WERI-Rb-1 (cell line): ENCODE data around the gene MKRN2OS.
A peak's percentile ranks its signal among the peaks of the same experiment; 100 is the strongest.

Source experiments
- DNase-seq: peaks from one replicate; pipeline ENCODE4 v3.0.0-alpha.2; 2020
- H3K27ac ChIP-seq: fragments of 250-450 bp; sonication (Bioruptor Pico); 2 replicates; pipeline ENCODE4 v1.5.1; 2020; ENCODE audit warnings: mild to moderate bottlenecking, moderate library complexity
- H3K27me3 ChIP-seq: fragments of 250-450 bp; sonication (Bioruptor Pico); 2 replicates; pipeline ENCODE4 v1.5.1; 2021; ENCODE audit warnings: mild to moderate bottlenecking, low read depth, moderate library complexity; ENCODE audit not compliant: insufficient read depth, severe bottlenecking
- H3K36me3 ChIP-seq: fragments of 250-450 bp; sonication (Bioruptor Pico); 2 replicates; pipeline ENCODE4 v1.5.1; 2020; ENCODE audit warnings: mild to moderate bottlenecking, moderate library complexity
- H3K4me3 ChIP-seq: 2 replicates; pipeline ENCODE4 v1.5.1; 2011; ENCODE audit warnings: low read depth, mild to moderate bottlenecking, control low read depth, low read length
- H3K9me3 ChIP-seq: fragments of 250-450 bp; sonication (Bioruptor Pico); 2 replicates; pipeline ENCODE4 v1.5.1; 2021; ENCODE audit warnings: mild to moderate bottlenecking, moderate library complexity; ENCODE audit not compliant: severe bottlenecking
- CTCF ChIP-seq: IDR thresholded peaks from 2 replicates; pipeline ENCODE4 v1.5.1; 2011; ENCODE audit warnings: low read depth, mild to moderate bottlenecking, control low read depth, inconsistent platforms, low read length

MKRN2OS gene

GRCh38 chr3:12582730-12583129 is 37.4 kb upstream of the MKRN2OS start:
- DNase-seq, result no peak
- Histone ChIP-seq H3K27ac (no peak overlapping the region), H3K36me3 (peaks cover 84% of the 10 kb centered on the region), H3K9me3 (no peaks in the 10 kb centered on the region), H3K27me3 (no peaks in the 10 kb centered on the region), H3K4me3 (no peak overlapping the region)
- no peak for TF ChIP-seq CTCF

GRCh38 chr3:12579905-12580304 is 34.6 kb upstream of the MKRN2OS start:
- Histone ChIP-seq H3K9me3 (no peaks in the 10 kb centered on the region), H3K27ac (no peak overlapping the region), H3K36me3 (peaks cover 82% of the 10 kb centered on the region), H3K27me3 (no peaks in the 10 kb centered on the region), H3K4me3 (no peak overlapping the region)
- no peak for TF ChIP-seq CTCF
- DNase-seq, result no peak

GRCh38 chr3:12579456-12579855 is 34.2 kb upstream of the MKRN2OS start:
- DNase-seq, result no peak
- H3K27ac ChIP-seq, result no peak overlapping the region
- TF ChIP-seq CTCF, result no peak
- H3K9me3 ChIP-seq, result no peaks in the 10 kb centered on the region
- H3K27me3 ChIP-seq, result no peaks in the 10 kb centered on the region
- peaks cover 82% of the 10 kb centered on the region for H3K36me3 ChIP-seq
- H3K4me3 ChIP-seq, result no peak overlapping the region

GRCh38 chr3:12578742-12579141 is 33.4 kb upstream of the MKRN2OS start:
- TF ChIP-seq CTCF, result 0 out of 2 replicates have a peak, but pooled peaks have one; percentile 12
- no peak overlapping the region for H3K4me3 ChIP-seq
- no peaks in the 10 kb centered on the region for H3K27me3 ChIP-seq
- no peaks in the 10 kb centered on the region for H3K9me3 ChIP-seq
- no peak overlapping the region for H3K27ac ChIP-seq
- no peak for DNase-seq
- peaks cover 82% of the 10 kb centered on the region for H3K36me3 ChIP-seq

GRCh38 chr3:12577379-12577778 is 32.1 kb upstream of the MKRN2OS start:
- peaks cover 80% of the 10 kb centered on the region for H3K36me3 ChIP-seq
- H3K4me3 ChIP-seq, result no peak overlapping the region
- no peak for TF ChIP-seq CTCF
- H3K27ac ChIP-seq, result no peak overlapping the region
- no peaks in the 10 kb centered on the region for H3K9me3 ChIP-seq
- no peaks in the 10 kb centered on the region for H3K27me3 ChIP-seq
- no peak for DNase-seq

GRCh38 chr3:12574661-12575060 is 29.4 kb upstream of the MKRN2OS start:
- H3K27ac ChIP-seq, result no peak overlapping the region
- DNase-seq, result no peak
- H3K36me3 ChIP-seq, result peaks cover 85% of the 10 kb centered on the region
- no peaks in the 10 kb centered on the region for H3K27me3 ChIP-seq
- no peaks in the 10 kb centered on the region for H3K9me3 ChIP-seq
- no peak overlapping the region for H3K4me3 ChIP-seq
- no peak for TF ChIP-seq CTCF
